GM21515 (cell line): Measurements from ENCODE around the gene TWIST2.

Experiments
- ATAC-seq: cut with Tn5 transposase; IDR thresholded peaks from one replicate; pipeline ENCODE4 v1.9.1; 2021; ENCODE audit not compliant: unreplicated experiment

Gene TWIST2

GRCh38 chr2:238835726-238836301 lies 12.1 kb upstream of the TWIST2 start:
- no peak for ATAC-seq

GRCh38 chr2:238838786-238839327 lies 9.0 kb upstream of the TWIST2 start:
- no peak for ATAC-seq

GRCh38 chr2:238839428-238839827 lies 8.5 kb upstream of the TWIST2 start:
- ATAC-seq, result no peak

- ATAC-seq, result no peak
Measured at GRCh38 chr2:238841542-238842164, 6.2 kb upstream of the TWIST2 start.

GRCh38 chr2:238843476-238843875 lies 4.4 kb upstream of the TWIST2 start:
- ATAC-seq, result no peak

GRCh38 chr2:238845583-238846377 lies 2.1 kb upstream of the TWIST2 start:
- no peak for ATAC-seq

- no peak for ATAC-seq
Measured at GRCh38 chr2:238846378-238846627, 1.6 kb upstream of the TWIST2 start.

GRCh38 chr2:238846628-238847418 lies 1.1 kb upstream of the TWIST2 start:
- ATAC-seq, result no peak

- no peak for ATAC-seq
Measured at GRCh38 chr2:238847419-238847801, 475 bp upstream of the TWIST2 start.

- ATAC-seq, result no peak
Measured at GRCh38 chr2:238848691-238848975, 748 bp downstream of the TWIST2 start.

- ATAC-seq, result no peak
Measured at GRCh38 chr2:238848976-238849853, 1.3 kb downstream of the TWIST2 start.

- ATAC-seq, result no peak
Measured at GRCh38 chr2:238850091-238850490, 2.2 kb downstream of the TWIST2 start.

GRCh38 chr2:238851026-238851425 lies 3.1 kb downstream of the TWIST2 start:
- no peak for ATAC-seq

GRCh38 chr2:238851761-238852160 lies 3.9 kb downstream of the TWIST2 start:
- no peak for ATAC-seq

GRCh38 chr2:238852206-238852869 lies 4.5 kb downstream of the TWIST2 start:
- ATAC-seq, result no peak

GRCh38 chr2:238853218-238853617 lies 5.3 kb downstream of the TWIST2 start:
- ATAC-seq, result no peak

GRCh38 chr2:238853721-238854120 lies 5.8 kb downstream of the TWIST2 start:
- ATAC-seq, result no peak

GRCh38 chr2:238854246-238854645 lies 6.4 kb downstream of the TWIST2 start:
- ATAC-seq, result no peak

GRCh38 chr2:238854699-238855229 lies 6.9 kb downstream of the TWIST2 start:
- ATAC-seq, result no peak

- ATAC-seq, result no peak
Measured at GRCh38 chr2:238855299-238855698, 7.4 kb downstream of the TWIST2 start.
